C4-2B (cell line): ENCODE data around the gene ABCC2.

Experiments
- H3K27ac ChIP-seq: fragments of 450-650 bp; 2 replicates; pipeline ENCODE4 v1.5.1; 2017
- CTCF ChIP-seq: fragments of 450-650 bp; conservative IDR thresholded peaks from 2 replicates; pipeline ENCODE4 v1.5.1; 2017; ENCODE audit warnings: mild to moderate bottlenecking
- ZFX ChIP-seq: fragments of 450-650 bp; IDR thresholded peaks from 2 replicates; pipeline ENCODE4 v1.6.1; 2017

Gene ABCC2

GRCh38 chr10:99787311-99787710 lies 4.9 kb downstream of the ABCC2 start:
- TF ChIP-seq CTCF, result no peak
- TF ChIP-seq ZFX, result no peak
- no peak overlapping the region for H3K27ac ChIP-seq

GRCh38 chr10:99787782-99788445 lies 5.5 kb downstream of the ABCC2 start:
- no peak for TF ChIP-seq ZFX
- no peak for TF ChIP-seq CTCF
- H3K27ac ChIP-seq, result no peak overlapping the region

- no peak for TF ChIP-seq ZFX
- TF ChIP-seq CTCF, result no peak
- no peak overlapping the region for H3K27ac ChIP-seq
These were observed 6.3 kb downstream of the ABCC2 start for GRCh38 chr10:99788598-99789256.

- no peak overlapping the region for H3K27ac ChIP-seq
- TF ChIP-seq ZFX (no peak), CTCF (no peak)
These were observed 9.4 kb downstream of the ABCC2 start for GRCh38 chr10:99791831-99792230.

GRCh38 chr10:99793819-99794218 lies 11.4 kb downstream of the ABCC2 start:
- H3K27ac ChIP-seq, result no peak overlapping the region
- TF ChIP-seq CTCF, result no peak
- TF ChIP-seq ZFX, result no peak

- no peak overlapping the region for H3K27ac ChIP-seq
- no peak for TF ChIP-seq ZFX
- TF ChIP-seq CTCF, result no peak
These were observed 14.5 kb downstream of the ABCC2 start for GRCh38 chr10:99796928-99797327.

GRCh38 chr10:99798031-99798430 lies 15.6 kb downstream of the ABCC2 start:
- H3K27ac ChIP-seq, result no peak overlapping the region
- no peak for TF ChIP-seq ZFX
- no peak for TF ChIP-seq CTCF
